ENCODE results near the gene LEAP2.
A peak's percentile ranks its signal among the peaks of the same experiment; 100 is the strongest.

LEAP2 gene

GRCh38 chr5:132883261-132883834, 9.9 kb downstream of the LEAP2 start:
- peak; percentile 48 for DNase-seq

- DNase-seq, result no peak
Measured at GRCh38 chr5:132884548-132884947, 11.1 kb downstream of the LEAP2 start.

GRCh38 chr5:132886064-132886823, 12.8 kb downstream of the LEAP2 start:
- no peak for DNase-seq

GRCh38 chr5:132887283-132887682, 13.8 kb downstream of the LEAP2 start:
- DNase-seq, result no peak

GRCh38 chr5:132889501-132889900, 16.0 kb downstream of the LEAP2 start:
- no peak for DNase-seq

- no peak for DNase-seq
Measured at GRCh38 chr5:132890817-132891216, 17.3 kb downstream of the LEAP2 start.

GRCh38 chr5:132895719-132896305, 22.3 kb downstream of the LEAP2 start:
- no peak for DNase-seq

GRCh38 chr5:132896685-132897084, 23.2 kb downstream of the LEAP2 start:
- DNase-seq, result no peak

- DNase-seq, result peak; percentile 24
Measured at GRCh38 chr5:132898094-132898493, 24.6 kb downstream of the LEAP2 start.

GRCh38 chr5:132901036-132901435, 27.6 kb downstream of the LEAP2 start:
- no peak for DNase-seq

- no peak for DNase-seq
Measured at GRCh38 chr5:132901730-132902129, 28.3 kb downstream of the LEAP2 start.

- DNase-seq, result no peak
Measured at GRCh38 chr5:132905938-132906337, 32.5 kb downstream of the LEAP2 start.

GRCh38 chr5:132907161-132907560, 33.7 kb downstream of the LEAP2 start:
- no peak for DNase-seq

- no peak for DNase-seq
Measured at GRCh38 chr5:132909702-132910101, 36.2 kb downstream of the LEAP2 start.

- DNase-seq, result no peak
Measured at GRCh38 chr5:132915681-132916080, 42.2 kb downstream of the LEAP2 start.

- DNase-seq, result no peak
Measured at GRCh38 chr5:132916086-132916485, 42.6 kb downstream of the LEAP2 start.

Data from activated CD4-positive, alpha-beta T cell treated with anti-CD3 and anti-CD28 coated beads, Interleukin-2, amount 50 U/mL, for 16 hours (primary cell).